B cell (primary cell): ENCODE measurements around the gene CTNNBL1.

Experiments
- EZH2 ChIP-seq: IDR thresholded peaks from 2 replicates; pipeline ENCODE4 v1.6.1; 2012; ENCODE audit warnings: borderline replicate concordance, low read depth, mild to moderate bottlenecking, moderate library complexity, low read length; ENCODE audit not compliant: insufficient read depth, poor library complexity, severe bottlenecking
- TF ChIP-seq, protein P1 (sequence below): fragments of 200-600 bp; IDR thresholded peaks from one replicate; pipeline ENCODE4 v1.8.0; 2022; ENCODE audit warnings: antibody characterized with exemption, mild to moderate bottlenecking

DNA sequence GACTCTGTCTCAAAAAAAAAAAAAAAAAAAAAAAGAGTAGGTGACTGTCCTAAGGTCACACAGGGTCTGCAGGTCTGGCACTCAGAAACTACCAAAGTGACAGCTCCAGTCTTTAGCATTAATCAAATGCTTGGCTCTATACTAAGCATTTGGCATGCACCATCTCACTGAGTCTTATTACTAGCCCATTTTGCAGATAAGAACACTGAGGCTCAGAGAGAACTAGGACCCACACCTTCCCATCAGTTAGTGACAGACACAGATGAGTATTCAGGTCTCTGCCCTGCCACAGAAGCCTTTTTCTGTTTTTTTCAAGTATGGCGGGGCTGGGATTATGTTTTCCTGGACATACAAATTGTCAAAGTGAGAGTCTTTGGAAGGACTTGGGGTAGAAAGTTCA, 186.0 kb downstream of the CTNNBL1 start:
- TF ChIP-seq, protein P1, sequence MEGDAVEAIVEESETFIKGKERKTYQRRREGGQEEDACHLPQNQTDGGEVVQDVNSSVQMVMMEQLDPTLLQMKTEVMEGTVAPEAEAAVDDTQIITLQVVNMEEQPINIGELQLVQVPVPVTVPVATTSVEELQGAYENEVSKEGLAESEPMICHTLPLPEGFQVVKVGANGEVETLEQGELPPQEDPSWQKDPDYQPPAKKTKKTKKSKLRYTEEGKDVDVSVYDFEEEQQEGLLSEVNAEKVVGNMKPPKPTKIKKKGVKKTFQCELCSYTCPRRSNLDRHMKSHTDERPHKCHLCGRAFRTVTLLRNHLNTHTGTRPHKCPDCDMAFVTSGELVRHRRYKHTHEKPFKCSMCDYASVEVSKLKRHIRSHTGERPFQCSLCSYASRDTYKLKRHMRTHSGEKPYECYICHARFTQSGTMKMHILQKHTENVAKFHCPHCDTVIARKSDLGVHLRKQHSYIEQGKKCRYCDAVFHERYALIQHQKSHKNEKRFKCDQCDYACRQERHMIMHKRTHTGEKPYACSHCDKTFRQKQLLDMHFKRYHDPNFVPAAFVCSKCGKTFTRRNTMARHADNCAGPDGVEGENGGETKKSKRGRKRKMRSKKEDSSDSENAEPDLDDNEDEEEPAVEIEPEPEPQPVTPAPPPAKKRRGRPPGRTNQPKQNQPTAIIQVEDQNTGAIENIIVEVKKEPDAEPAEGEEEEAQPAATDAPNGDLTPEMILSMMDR = no peak
- TF ChIP-seq EZH2 = no peak
